HG02970 (cell line): Measurements from ENCODE around the gene FBXO31.

ENCODE experiments used
- ATAC-seq: cut with Tn5 transposase; IDR thresholded peaks from one replicate; pipeline ENCODE4 v1.9.1; 2021; ENCODE audit warnings: mild to moderate bottlenecking, moderate library complexity, moderate number of reproducible peaks; ENCODE audit not compliant: unreplicated experiment, low FRiP score

FBXO31 gene

DNA sequence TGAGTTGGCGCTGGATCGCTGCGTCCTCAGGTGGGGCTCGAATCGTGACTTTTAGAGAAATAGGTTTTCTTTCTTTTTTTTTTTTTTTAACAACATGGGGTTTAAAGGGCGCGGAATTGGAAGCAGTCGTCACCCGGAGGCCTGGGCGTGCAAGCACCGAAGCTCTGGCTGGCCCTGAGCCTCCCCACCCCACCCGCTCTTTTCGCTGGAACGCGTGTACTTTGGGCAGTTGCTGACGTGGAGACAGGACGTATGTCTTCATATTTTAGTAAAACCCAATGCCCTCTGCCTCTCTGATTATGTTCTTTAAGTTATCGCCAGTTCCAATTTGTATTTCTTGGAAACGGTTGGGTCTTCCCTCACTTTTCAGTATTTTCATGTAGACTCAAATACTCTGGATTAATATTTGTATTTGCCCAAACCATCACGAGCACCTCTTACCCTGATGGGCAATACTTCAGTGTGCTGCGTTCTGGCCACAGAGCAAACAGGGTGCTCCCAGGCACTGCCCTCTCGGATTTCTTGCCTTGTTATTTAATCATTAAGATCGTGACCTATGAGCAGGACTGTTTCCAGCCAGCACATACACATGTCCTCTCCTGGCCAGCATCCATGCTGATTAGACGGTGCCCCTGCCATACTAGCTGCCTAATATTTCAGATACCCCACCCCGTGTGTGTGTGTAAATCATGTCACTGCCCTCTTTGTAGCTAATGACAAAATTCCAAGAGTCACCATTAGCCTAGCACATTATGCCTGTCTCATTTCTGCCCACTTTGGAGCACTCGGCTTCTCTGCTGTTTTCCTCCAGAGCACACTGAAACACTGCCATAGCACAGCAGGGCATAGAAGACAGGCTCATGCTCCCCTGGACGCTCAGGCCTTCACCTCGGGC lies 65.6 kb downstream of the FBXO31 start:
- ATAC-seq = peak; percentile 5

DNA sequence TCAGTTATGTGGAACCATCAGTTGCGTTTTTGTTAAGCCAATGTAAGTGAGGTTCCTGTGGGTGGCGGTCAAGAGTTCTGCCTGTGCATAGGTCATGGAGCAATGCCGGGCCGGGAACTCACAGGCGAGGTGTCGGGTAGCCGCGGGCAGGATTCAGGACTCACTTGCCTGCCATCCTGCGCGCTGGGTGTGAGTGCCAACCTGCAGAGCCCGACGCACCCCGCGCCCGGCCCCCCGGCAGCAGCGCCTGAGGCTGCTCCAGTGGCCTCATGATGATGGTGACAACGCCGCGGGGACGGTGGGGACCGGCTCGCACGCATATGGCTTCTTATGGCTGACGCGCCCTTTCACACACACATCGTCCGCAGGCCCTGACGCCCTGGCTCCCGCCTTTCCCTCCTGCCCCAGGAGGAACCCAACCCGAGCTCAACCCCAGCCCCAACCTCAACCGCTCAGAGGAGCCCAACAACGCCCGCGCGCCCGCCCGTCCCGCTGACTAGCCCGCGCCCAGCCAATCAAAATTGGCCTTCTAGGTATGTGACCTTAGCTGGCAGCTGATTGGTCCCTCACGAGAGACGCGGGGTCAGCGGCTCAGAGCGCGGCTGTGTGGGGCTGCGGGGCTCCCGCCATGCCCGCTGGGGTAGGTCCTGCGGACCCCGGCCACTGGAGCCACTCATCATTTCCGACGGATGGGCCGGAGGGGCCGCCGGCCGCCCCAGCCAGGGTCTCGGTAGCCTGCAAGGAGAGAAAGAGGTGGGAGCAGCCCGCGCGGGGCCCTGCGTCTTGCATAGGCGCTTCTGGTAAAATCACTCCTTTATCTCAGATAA lies 66.4 kb downstream of the FBXO31 start, which contains the start of gene C16orf95:
Gene C16orf95 (minus strand): TSS at position 470 of the 827 bp plus-strand sequence. CDS start 150 bp downstream, at position 320.
- ATAC-seq = peak; percentile 91

DNA sequence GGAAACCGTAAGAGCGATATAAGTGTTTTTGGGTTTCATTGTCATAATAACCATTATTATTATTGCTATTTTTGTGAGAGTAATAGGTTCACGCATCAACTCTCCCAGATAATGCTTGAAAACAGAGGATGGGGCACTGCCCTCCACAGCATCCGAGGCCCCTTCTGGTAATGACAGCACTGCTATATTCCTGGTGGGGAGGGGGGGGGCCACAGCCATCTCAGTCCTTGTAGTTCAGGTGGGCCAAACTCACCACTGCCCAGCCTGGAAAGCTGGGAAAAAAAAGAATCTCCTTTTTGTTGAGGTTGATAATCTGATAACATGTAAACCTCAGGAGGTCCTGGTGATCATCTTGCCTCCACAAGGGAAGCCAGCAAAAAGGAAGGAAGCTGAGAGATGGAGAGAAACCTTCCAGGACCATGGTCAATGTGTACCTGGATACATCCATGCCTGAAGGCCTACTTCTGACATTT lies 67.1 kb downstream of the FBXO31 start:
- no peak for ATAC-seq

DNA sequence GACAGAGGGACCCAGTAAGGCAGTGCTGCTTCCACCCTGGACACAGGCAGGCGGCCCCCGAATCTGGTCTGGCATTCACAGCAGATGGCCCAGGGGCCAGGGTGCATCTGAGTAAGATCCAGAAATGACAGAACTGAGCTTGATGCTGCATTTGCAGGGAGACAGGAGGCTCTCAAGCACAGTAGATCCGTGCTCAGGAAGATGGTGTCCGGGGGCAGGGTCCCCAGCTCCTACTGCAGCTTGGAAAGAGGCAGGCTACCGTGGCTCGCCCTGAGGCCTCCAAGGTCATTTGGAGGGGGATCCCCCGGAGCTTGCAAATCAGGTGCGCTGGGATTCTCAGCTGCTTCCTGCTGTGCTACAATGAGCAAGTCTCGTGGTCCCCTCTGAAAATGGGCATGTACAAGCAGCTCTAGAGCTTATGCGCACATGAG lies 68.6 kb downstream of the FBXO31 start:
- no peak for ATAC-seq

DNA sequence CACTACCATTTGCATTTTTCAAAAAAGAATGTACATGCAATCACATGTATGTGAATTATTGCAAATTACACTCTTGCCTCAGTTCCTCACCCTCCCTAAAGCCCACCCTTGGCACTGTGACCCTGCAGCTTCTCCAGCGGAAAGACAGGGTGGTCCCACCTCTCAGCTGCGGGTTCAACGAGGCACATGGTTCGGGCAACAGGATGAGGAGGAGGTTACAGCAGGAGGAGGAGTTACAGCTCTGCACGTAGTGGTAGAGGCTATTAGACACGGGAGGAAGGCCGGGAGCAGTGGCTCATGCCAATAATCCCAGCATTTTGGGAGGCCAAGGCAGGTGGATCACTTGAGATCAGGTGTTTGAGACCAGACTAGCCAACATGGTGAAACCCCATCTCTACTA lies 71.6 kb downstream of the FBXO31 start:
- ATAC-seq = no peak

GRCh38 chr16:87311387-87311786 lies 72.2 kb downstream of the FBXO31 start:
- no peak for ATAC-seq

DNA sequence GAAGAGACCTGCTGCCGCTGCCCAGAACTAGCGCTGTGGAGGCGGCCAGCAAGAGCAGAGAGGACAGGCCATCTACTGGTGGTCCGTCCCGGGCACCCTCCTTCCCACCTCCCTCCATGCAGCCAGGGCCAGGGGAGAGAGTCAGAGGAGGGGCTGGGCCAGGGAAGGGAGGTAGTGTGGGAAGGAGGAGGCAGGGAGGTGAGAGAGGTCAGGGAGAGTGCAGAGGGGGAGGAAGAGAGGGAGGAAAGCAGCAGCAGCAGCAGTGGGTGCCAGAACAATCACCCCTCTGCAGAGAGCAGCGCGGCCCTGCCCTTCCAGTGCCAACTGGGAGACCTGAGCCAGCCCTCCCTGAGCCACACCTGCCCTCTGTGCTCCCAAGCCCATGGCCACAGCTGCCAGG lies 73.0 kb downstream of the FBXO31 start:
- no peak for ATAC-seq

DNA sequence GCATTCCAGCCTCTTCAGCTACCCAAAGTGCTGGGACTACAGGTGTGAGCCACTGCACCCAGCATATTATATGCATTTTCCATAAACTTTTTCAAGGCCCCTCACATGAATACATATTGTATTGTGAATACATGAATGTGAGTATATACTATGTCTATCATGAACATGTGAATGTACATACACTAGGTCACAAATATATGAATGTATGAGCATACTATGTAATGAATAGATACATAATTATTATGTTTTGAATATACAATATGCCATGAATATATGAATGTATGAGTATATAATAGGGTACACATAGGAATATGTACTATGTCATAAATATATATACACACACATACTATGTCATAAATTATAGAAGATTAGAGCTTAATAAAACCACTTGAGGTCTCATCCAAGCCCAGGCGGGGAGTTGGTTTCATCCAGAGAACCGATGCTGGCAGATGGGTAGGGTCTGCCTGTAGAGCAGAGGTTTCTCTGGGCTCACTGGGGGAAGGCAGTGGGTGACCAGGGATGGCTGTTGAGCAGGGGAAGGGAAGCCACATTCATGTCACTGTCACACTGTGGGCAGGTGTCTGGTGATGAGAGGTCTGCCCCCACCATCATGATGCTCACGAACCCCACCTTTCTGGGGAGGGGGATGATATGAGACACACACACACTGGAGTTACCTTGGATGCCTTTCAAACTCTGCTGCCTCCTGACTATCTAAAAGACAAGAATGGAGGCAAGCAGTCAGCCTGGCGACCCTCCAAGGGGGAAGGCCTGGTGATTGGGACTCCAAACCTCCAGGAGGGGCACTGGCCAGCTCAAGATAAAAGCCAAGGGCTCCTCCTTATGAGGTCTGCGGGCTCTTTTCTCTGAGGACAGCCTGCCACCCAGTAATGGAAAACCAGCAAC lies 73.7 kb downstream of the FBXO31 start:
- ATAC-seq = no peak

- no peak for ATAC-seq
Observed at GRCh38 chr16:87308826-87309225, 74.8 kb downstream of the FBXO31 start.

GRCh38 chr16:87306516-87306915 lies 77.1 kb downstream of the FBXO31 start:
- ATAC-seq = no peak

GRCh38 chr16:87305505-87306391 lies 77.8 kb downstream of the FBXO31 start:
- no peak for ATAC-seq

- ATAC-seq = no peak
Observed at GRCh38 chr16:87304951-87305350, 78.6 kb downstream of the FBXO31 start.

DNA sequence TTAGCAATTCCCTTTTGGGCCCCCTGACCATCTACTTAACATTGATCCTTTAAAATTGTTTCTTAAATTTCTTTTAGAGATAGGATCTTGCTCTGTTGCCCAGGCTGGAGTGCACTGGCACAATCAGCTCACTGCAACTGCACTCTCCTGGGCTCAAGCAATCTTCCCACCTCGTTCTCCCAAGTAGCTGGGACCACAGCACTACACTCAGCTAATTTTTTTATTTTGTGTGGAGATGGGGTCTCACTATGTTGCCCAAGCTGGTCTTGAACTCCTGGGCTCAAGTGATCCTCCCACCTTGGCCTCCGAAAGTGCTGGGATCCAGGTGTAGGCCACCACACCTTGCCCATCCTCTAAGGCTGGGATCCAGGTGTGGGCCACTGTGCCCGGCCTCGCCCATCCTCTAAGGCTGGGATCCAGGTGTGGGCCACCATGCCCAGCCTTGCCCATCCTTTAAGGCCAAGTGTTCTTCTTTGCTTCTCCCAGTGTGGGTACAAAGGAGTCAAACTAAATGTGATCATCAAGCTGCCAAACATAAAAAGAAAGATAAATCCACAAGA lies 79.5 kb downstream of the FBXO31 start:
- no peak for ATAC-seq

DNA sequence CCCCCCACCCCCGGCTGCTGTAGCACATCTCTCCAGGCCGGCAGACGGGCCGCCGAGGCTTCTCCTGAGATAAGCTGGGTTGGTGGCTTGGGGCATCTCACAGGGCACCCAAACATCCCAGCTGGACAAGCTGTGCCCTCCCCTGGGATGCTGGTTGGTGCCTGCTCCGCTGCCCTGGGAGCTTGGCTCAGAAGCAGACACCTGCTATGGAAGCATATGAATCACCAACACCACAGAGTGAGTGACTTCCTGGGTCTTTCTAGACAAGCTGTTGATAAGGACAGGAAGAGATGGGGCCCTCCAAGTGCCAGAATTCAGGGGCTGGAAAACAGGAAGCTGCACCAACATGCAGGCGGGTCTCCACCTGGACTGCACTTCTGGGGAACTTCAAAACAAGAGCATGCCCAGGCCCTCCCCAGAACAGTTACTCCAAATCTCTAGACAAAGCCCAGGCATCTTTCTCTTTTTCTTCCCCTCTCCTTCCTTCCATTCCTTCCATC lies 80.1 kb downstream of the FBXO31 start:
- ATAC-seq = no peak

DNA sequence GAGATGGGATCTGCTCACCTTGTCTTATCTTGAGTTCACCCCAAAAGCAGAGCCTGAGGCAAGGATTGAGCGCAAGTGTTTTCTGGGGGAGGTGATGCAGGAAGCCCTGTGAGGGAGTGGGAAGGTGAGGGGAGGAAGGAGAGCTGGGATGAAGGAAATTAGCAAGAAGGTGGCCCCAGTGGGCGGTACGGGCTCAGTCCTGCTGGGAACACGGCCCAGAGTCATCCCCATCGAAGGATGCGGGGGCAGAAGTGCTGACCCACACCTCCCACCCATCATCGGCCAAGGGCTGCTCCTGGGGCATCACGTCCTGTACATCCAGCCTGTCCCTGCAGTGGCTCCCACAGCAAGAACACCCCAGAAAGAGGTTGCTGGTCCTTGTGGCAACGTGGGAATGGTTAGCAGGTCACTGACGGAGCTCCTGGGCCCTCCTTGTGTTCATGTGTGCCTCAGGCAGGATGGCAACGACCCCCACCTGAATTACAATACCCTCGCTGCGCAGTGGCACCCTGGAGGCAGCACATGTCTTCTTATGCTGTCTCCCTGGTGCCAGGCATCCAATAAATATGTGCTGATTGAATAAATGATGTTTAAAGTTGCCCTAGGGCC lies 84.6 kb downstream of the FBXO31 start:
- no peak for ATAC-seq

- no peak for ATAC-seq
Observed at GRCh38 chr16:87297918-87298631, 85.5 kb downstream of the FBXO31 start.

DNA sequence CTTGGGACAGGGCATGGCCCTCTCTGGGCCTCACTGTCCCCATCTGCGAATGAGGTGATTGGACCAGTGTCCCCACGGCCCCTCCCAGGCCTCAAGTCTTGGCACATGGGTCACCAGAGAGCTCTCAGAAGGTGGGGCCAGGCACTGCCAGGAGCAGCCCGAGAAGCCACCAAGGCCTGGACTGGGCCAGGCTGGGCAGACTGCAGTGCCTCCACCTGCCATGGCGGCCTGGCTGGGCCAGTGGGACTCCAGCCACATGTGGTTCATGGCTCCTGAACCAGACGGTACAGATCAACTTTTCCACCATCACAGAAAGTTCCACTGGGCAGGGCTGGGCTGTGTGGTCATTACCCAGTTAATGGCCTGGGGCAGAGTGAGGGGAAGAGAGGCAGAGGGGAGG lies 86.2 kb downstream of the FBXO31 start:
- ATAC-seq = no peak
